Esophagus squamous epithelium (tissue), 5 donors: ENCODE results near the gene SCG3. TPM values are rescaled to one million over a fixed set of nuclear protein-coding genes. Genes with fewer than 3 reads are reported as not detected.

Experiments
- DNase-seq: peaks from one replicate; lab custom pipeline; 2025; lab: John Stamatoyannopoulos, UW
- H3K27ac ChIP-seq, 4 donors: fragments of 200-600 bp; sonication (generic); one replicate each; pipeline ENCODE4 v1.5.1; 2016 to 2019; ENCODE audit warnings: mild to moderate bottlenecking in 1 of 4
- H3K27me3 ChIP-seq, 4 donors: fragments of 200-600 bp; sonication (generic); 1 replicate in 3 of 4; 2 replicates in 1 of 4; pipeline versions ENCODE4 v1.5.1 to v1.6.0; 2017 to 2021; ENCODE audit warnings: antibody characterized with exemption in 1 of 4
- H3K36me3 ChIP-seq, 3 donors: fragments of 200-600 bp; sonication (generic); one replicate each; pipeline ENCODE4 v1.5.1; 2016 to 2019
- H3K4me1 ChIP-seq, 3 donors: fragments of 200-600 bp; sonication (generic); one replicate each; pipeline ENCODE4 v1.5.1; 2017 to 2019
- H3K4me3 ChIP-seq, 4 donors: fragments of 200-600 bp; sonication (generic); 1 replicate in 3 of 4; 2 replicates in 1 of 4; pipeline ENCODE4 v1.5.1; 2016 to 2019; ENCODE audit warnings: mild to moderate bottlenecking in 2 of 4, moderate library complexity in 1 of 4
- H3K9me3 ChIP-seq, 3 donors: fragments of 200-600 bp; sonication (generic); one replicate each; pipeline ENCODE4 v1.5.1; 2016 to 2019
- CTCF ChIP-seq, 6 experiments: fragments of 450-650 bp in 4 of 6; fragments of 200-600 bp in 2 of 6; sonication (generic) in 2 of 6; IDR thresholded peaks; one replicate each; pipeline ENCODE4 v1.5.1; 2016 to 2019; ENCODE audit warnings: antibody characterized with exemption in 6 of 6, mild to moderate bottlenecking in 4 of 6, moderate library complexity in 4 of 6
- POLR2A ChIP-seq, 4 donors: fragments of 450-650 bp; IDR thresholded peaks; one replicate each; pipeline ENCODE4 v1.6.1; 2017; ENCODE audit warnings: antibody characterized with exemption in 4 of 4, mild to moderate bottlenecking in 4 of 4, moderate library complexity in 3 of 4
- WGBS, 2 donors: methylation state at CpG; one replicate each; pipeline ENCODE4 v1.1.5; 2018; 5-methylcytosine and 5-hydroxymethylcytosine counted together
- intact Hi-C: fragments of 100-400 bp; cut with DNase I; formaldehyde crosslinking; loops from one replicate; pipeline ENCODE4 v1.15.0; 2022
- total RNA-seq, 4 donors: library from RNA; depleted of rRNA; stranded (reverse); fragments of >200 nt; gene quantifications; one replicate each; pipeline ENCODE4 v1.1.0, GENCODE V29; 2016
- donor health status: DM: yes; HTN: yes; CAD: no.

Gene SCG3
- total RNA-seq, 4 donors from 2014 or later: 0.38 TPM; not detected in 3

GRCh38 chr15:51738553-51738952 is 57.2 kb downstream of the SCG3 start:
- H3K4me3 ChIP-seq: peak overlapping the region in 1 of 4 donors; percentile 71
- DNase-seq: no peak
- H3K27ac ChIP-seq: peak overlapping the region; percentile 83 to 96 (median 90)
- no peaks in the 10 kb centered on the region for H3K36me3 ChIP-seq
- no peaks in the 10 kb centered on the region for H3K9me3 ChIP-seq
- intact Hi-C loops: no loop called here
- whole genome bisulfite sequencing, 2 donors: 47 to 59% methylated on average over 2 of the region's 2 CpGs
- H3K27me3 ChIP-seq: no peaks in the 10 kb centered on the region
- H3K4me1 ChIP-seq: peaks cover 15 to 57% (median 26%) of the 10 kb centered on the region in 3 donors
- TF ChIP-seq CTCF (IDR thresholded peaks at IDR 0.05): no peak
- no peak for TF ChIP-seq POLR2A (IDR thresholded peaks at IDR 0.05)

- Histone ChIP-seq H3K27ac (peak overlapping the region in 3 of 4 donors; percentile 10 to 96 (median 14)), H3K9me3 (no peaks in the 10 kb centered on the region), H3K36me3 (no peaks in the 10 kb centered on the region), H3K4me1 (peaks cover 15 to 56% (median 26%) of the 10 kb centered on the region in 3 donors), H3K27me3 (no peaks in the 10 kb centered on the region), H3K4me3 (no peak overlapping the region)
- DNase-seq: no peak
- intact Hi-C loops: no loop called here
- 72 to 82% methylated on average over 2 of the region's 2 CpGs for WGBS, 2 donors
- TF ChIP-seq POLR2A (IDR thresholded peaks at IDR 0.05) (no peak), CTCF (IDR thresholded peaks at IDR 0.05) (no peak)
Measured at GRCh38 chr15:51739061-51739712, 57.9 kb downstream of the SCG3 start.

GRCh38 chr15:51749307-51749706 is 68.0 kb downstream of the SCG3 start:
- WGBS, 2 donors: 75 to 81% methylated on average over 5 of the region's 5 CpGs

DNA sequence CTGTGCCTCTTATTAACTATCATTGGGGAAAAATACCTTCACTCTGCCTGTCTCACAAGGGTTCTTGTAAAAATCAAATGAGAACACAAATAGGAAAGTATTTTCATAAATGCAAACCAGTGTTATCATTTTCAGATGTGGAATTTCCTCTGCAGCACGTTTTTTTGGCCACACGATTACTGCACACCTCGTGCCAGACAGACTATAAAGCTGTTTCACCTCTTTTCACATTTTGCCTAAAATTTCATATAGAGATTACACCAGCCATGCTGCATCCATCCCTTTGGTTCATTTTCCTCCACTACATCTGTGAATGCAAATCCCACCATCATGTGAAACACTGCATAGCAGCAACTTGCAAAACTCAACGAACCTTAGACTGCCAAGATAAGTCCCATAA is 68.9 kb downstream of the SCG3 start:
- no peak for TF ChIP-seq CTCF (IDR thresholded peaks at IDR 0.05)
- no peak for TF ChIP-seq POLR2A (IDR thresholded peaks at IDR 0.05)
- Histone ChIP-seq H3K36me3 (no peaks in the 10 kb centered on the region), H3K4me3 (no peak overlapping the region), H3K4me1 (peaks cover 0 to 24% (median 6%) of the 10 kb centered on the region in 3 donors), H3K27me3 (no peaks in the 10 kb centered on the region), H3K27ac (no peak overlapping the region), H3K9me3 (no peaks in the 10 kb centered on the region)
- intact Hi-C loops: no loop called here
- WGBS, 2 donors: 72 to 78% methylated on average over 4 of the region's 4 CpGs
- DNase-seq: no peak

More at GRCh38 chr15:51749307-51749706, 68.0 kb downstream of the SCG3 start:
- Histone ChIP-seq H3K27me3 (no peaks in the 10 kb centered on the region), H3K36me3 (no peaks in the 10 kb centered on the region), H3K27ac (no peak overlapping the region), H3K4me3 (no peak overlapping the region), H3K4me1 (peaks cover 0 to 23% (median 6%) of the 10 kb centered on the region in 3 donors), H3K9me3 (no peaks in the 10 kb centered on the region)
- intact Hi-C loops: no loop called here
- TF ChIP-seq POLR2A (IDR thresholded peaks at IDR 0.05): no peak
- TF ChIP-seq CTCF (IDR thresholded peaks at IDR 0.05): no peak
- DNase-seq: no peak

GRCh38 chr15:51750792-51751696 is 69.7 kb downstream of the SCG3 start, which contains the start of gene TMOD2:
Gene TMOD2 (plus strand): TSS chr15:51751597. CDS start chr15:51766442, 14,845 bp downstream.
- 28 to 30% methylated on average over 9 to 23 of the region's 65 CpGs for WGBS, 2 donors
- TF ChIP-seq CTCF (IDR thresholded peaks at IDR 0.05): no peak
- peak in 1 of 4 donors; percentile 23 for TF ChIP-seq POLR2A (IDR thresholded peaks at IDR 0.05)
- no peaks in the 10 kb centered on the region for H3K27me3 ChIP-seq
- no peaks in the 10 kb centered on the region for H3K9me3 ChIP-seq
- intact Hi-C loops: no loop called here
- peak within 1 kb of the TSS; percentile 57 to 89 (median 78) for H3K27ac ChIP-seq
- peaks cover 0 to 28% (median 6%) of the 10 kb centered on the region in 3 donors for H3K4me1 ChIP-seq
- peak within 1 kb of the TSS; percentile 55 to 89 (median 84) for H3K4me3 ChIP-seq
- no peak for DNase-seq
- H3K36me3 ChIP-seq: no peaks in the 10 kb centered on the region
